ENCODE results near the gene SDCBP2. TPM values are rescaled to one million over a fixed set of nuclear protein-coding genes. Genes with fewer than 3 reads are reported as not detected.

The SDCBP2 gene, protein sequence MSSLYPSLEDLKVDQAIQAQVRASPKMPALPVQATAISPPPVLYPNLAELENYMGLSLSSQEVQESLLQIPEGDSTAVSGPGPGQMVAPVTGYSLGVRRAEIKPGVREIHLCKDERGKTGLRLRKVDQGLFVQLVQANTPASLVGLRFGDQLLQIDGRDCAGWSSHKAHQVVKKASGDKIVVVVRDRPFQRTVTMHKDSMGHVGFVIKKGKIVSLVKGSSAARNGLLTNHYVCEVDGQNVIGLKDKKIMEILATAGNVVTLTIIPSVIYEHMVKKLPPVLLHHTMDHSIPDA
- not detected for total RNA-seq

DNA sequence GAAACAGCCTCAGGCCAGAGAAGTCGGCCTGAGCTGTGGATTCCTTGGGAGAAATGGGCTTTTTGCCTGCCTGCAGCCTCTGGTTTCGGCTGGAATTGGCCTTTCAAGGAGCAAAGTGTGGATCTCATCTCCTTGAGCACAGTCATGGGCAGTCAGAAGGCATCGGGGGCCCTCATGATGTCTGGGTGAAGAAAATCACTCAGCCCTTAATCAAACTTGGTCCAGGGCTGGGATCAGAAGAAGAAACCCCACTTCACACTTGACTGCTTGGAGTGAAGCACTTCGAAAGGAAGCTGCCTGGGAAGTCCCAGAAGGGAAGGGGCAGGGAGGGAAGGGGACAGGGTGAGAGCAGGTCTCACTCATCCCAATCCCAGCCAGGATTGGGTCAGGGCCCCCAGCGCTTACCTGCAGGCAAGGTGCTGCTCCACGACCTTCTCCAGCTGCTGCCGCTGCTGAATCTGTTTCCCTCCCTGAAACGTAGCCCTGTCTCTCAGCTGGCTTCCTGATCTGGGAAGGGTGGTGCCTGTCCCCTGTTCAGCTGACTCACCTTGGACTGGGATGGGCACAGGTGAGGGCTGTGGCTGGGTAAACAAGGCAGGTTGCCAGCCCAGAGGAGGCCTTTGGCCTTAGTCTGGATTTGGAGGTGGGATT is at the start of gene SDCBP2:
SDCBP2 (minus strand) TSS at position 460 of the 651 bp plus-strand sequence. CDS start 8,723 bp downstream, outside the sequence.
- Histone ChIP-seq H3K4me1 (peaks cover 0 to 32% of the 10 kb centered on the region in 2 donors), H3K36me3 (peaks cover 4 to 10% of the 10 kb centered on the region in 2 donors), H3K27me3 (no peaks in the 10 kb centered on the region), H3K27ac (peak within 1 kb of the TSS; percentile 32 to 99), H3K4me3 (no peak within 1 kb of the TSS), H3K9me3 (no peaks in the 10 kb centered on the region)
- DNase-seq (ENCODE audit: low spot score in 2 of 2), result peak in 1 of 2 donors; percentile 60
- intact Hi-C loops (cut with DNase I), result loop anchor here (5.0 to 10.0 kb wide), 6 partner anchors 43 to 784 kb away; partner anchors contain the start of genes CSNK2A1, FAM110A, PSMF1 and SIRPA
- TF ChIP-seq, protein P1, sequence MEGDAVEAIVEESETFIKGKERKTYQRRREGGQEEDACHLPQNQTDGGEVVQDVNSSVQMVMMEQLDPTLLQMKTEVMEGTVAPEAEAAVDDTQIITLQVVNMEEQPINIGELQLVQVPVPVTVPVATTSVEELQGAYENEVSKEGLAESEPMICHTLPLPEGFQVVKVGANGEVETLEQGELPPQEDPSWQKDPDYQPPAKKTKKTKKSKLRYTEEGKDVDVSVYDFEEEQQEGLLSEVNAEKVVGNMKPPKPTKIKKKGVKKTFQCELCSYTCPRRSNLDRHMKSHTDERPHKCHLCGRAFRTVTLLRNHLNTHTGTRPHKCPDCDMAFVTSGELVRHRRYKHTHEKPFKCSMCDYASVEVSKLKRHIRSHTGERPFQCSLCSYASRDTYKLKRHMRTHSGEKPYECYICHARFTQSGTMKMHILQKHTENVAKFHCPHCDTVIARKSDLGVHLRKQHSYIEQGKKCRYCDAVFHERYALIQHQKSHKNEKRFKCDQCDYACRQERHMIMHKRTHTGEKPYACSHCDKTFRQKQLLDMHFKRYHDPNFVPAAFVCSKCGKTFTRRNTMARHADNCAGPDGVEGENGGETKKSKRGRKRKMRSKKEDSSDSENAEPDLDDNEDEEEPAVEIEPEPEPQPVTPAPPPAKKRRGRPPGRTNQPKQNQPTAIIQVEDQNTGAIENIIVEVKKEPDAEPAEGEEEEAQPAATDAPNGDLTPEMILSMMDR (IDR thresholded peaks at IDR 0.05), result no peak

DNA sequence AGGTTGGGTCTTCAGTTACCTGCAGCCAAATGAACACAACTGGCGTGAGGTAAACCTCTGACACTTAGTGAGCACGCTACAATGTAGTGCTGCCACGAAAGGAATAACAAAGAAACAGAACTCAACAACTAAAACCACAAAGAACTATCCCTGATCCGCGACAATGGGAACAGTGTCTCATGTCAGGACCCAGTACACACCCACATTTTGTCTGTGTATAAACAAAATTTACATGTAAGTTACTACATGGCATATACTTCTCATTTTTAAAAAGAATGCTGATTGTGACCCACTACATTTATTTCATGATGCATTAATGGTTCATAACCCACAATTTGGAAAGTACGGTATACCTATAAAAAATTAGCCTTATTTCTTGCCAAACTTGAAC is 49.8 kb upstream of the SDCBP2 start:
- TF ChIP-seq, protein P1 (IDR thresholded peaks at IDR 0.05), result no peak

DNA sequence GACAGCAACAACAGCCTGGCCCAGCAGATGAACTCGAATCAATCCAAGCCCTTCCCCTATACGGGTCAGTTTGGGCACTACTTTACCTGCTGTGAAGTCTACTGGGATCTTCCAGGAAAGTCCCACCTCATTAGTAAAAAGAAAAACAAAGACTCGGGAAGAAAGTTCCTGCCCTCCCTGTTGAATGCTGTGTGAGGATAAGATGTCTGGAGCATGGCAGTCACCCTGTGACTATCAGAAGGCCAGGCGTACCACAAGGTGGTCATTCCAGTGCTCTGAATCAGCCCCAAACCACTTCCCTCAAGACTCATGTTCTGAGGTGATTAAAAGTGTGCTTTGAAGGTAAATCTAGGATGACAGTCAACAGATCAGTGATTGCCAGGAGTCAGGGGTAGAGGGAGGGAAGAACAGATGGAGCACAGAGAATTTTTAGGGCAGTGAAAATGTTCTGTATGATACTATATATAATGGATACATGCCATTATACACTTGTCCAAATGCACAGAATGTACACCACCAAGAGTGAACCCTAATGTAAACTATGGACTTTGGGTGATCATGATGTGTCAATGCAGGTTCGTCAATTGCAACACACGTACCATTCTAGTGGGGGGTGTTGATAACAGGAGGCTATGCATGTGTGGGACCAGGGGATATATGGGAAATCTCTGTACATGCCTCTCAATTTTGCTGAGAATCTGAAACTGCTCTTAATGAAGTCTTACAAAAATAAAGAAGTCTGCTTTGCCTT is 49.2 kb upstream of the SDCBP2 start:
- Histone ChIP-seq H3K9me3 (no peaks in the 10 kb centered on the region), H3K27me3 (no peaks in the 10 kb centered on the region), H3K4me1 (peaks cover 20 to 53% of the 10 kb centered on the region in 2 donors), H3K27ac (peak overlapping the region in 1 of 2 donors; percentile 35), H3K36me3 (peaks cover 0 to under 1% of the 10 kb centered on the region in 2 donors), H3K4me3 (no peak overlapping the region)
- TF ChIP-seq, protein P1 (IDR thresholded peaks at IDR 0.05), result no peak
- DNase-seq (ENCODE audit: low spot score in 2 of 2), result no peak
- intact Hi-C loops (cut with DNase I), result no loop called here

More for the DNA sequence above, 49.8 kb upstream of the SDCBP2 start:
- no peak for DNase-seq (ENCODE audit: low spot score in 2 of 2)
- intact Hi-C loops (cut with DNase I), result no loop called here
- H3K4me1 ChIP-seq, result peaks cover 14 to 53% of the 10 kb centered on the region in 2 donors
- H3K27ac ChIP-seq, result no peak overlapping the region
- no peaks in the 10 kb centered on the region for H3K27me3 ChIP-seq
- no peaks in the 10 kb centered on the region for H3K9me3 ChIP-seq
- H3K36me3 ChIP-seq, result no peaks in the 10 kb centered on the region
- no peak overlapping the region for H3K4me3 ChIP-seq

DNA sequence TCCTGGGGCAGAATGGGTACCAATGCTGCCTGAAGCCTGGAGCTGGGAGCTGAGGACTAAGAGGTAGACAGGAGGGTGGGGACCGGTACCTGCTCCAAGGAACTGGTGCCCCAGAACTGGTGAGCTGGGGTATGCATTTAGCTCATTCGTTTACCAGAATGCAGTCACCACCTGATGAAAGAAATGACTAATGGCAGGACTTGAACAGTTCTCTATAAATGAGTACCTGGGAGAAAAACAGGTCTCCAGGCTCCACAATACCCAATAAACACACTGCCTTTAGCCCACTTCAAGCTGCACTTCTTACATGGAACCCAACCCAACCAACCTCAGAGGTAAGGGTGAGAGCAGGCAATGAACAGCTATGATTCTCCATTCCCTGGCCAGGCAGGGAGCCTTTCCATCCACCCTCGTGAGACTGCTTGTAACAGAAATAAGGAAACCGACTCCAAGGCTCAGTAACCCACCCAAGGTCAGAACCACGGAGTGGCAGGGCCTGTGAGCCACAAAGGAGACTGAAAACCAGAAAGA is 48.5 kb upstream of the SDCBP2 start:
- peak overlapping the region in 1 of 2 donors; percentile 35 for H3K27ac ChIP-seq
- DNase-seq (ENCODE audit: low spot score in 2 of 2), result no peak
- TF ChIP-seq, protein P1 (IDR thresholded peaks at IDR 0.05), result no peak
- intact Hi-C loops (cut with DNase I), result no loop called here
- peaks cover 0 to 8% of the 10 kb centered on the region in 2 donors for H3K36me3 ChIP-seq
- H3K27me3 ChIP-seq, result no peaks in the 10 kb centered on the region
- peaks cover 13 to 48% of the 10 kb centered on the region in 2 donors for H3K4me1 ChIP-seq
- H3K9me3 ChIP-seq, result no peaks in the 10 kb centered on the region
- no peak overlapping the region for H3K4me3 ChIP-seq

Measured in ascending aorta (tissue), 2 donors.